ENCODE data around the gene DMAC1.
A peak's percentile ranks its signal among the peaks of the same experiment; 100 is the strongest.

The DMAC1 gene

DNA sequence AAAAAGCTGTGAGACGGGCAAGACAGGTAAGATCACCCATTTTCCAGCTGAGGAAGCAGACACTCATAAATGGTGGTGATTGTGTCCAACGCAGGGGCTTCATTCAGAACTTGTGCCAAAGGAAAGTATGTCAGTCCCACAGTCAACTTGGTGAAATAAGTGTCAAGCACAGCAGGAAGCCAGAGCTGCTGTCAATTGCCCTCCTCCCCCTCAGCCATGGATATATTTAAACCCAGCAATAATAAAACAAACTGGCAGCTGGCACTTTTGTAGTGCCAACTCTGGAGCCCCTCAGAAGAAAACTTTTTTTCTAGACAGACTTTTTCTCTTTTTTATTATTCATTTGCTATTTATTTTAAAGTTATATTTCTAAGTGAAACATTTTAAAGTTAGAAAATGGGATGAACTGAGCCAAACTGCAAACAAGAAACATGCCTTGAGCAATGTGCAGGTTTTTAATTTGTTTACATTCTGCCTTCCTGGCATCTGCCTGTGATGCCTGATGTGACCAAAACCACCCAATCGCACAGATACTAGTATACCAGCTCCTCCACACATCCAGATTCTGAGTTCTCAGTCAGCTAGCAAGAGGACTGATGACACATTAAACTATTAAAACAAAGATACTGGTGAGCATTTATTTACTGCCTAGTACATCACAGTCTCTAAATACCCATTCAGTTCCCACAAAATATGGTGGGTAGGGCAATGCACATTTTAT, 17.0 kb downstream of the DMAC1 start:
- DNase-seq, result no peak

DNA sequence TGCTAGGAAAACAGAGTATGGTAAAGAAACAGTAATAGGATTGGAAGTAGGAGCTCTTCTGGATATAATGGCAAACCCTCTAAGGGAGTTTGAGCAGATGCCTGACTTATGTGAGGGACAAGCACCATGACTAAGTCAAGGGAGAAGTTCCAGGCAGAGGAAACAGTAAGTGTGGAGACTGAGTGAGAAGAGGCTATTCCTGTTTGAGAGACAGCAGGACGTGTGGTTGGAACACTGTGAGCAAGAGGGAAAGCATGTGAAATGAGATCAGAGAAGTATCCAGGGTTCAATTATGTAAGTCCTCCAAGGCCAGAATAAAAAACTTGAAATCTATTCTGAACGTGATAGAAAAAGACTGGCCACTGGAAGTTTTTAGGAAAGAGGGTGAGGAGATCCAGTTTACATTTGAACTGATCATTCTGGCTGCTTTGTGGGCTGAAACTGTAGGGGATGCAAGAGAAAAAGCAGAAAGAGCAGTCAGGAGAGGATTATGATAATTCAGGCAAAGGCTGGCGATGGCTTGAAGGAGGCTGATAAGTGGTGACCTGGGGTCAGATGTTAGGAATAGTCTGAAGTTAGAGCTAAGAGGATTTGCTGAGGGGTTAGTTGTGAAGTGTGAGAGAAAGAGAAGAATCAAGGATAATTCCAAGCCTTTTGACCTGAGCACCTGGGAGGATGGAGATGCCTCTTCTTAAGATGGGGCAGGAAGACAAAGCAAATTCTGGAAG, 19.2 kb downstream of the DMAC1 start:
- no peak for DNase-seq

DNA sequence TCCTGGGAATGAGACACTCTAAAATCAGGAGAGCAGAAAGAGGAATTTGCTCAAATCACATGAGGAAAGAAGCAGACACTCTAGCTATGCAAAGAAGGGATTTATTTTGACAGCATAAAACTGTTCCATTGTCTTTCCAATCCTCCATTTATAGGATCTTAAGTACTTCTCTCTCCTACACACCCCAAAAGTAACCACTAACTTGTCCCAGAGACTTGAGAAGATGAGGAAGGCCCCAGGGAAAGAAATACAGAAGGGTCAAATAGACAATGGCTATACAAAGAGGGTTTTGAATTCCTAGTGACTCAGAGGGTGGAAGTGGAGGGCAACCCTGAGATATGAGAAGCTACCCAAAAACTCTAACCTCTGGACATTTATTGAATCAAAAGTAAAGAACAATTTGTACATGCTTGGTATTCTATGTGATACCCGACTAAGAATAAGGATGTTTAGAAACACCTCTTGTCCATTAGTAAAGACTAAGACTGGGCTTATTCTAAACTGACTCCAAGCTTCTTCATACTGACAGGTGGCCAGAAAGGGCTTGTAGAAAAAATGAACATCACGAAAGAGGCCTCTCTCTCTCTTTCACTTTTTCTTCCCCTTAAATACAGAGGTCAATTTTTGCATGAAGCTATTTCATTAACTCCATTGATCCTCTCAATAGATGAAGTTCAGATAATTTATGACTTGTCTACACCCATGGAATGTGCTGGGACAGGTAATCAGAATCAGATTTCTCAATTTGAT, 20.6 kb downstream of the DMAC1 start:
- DNase-seq, result no peak

- DNase-seq, result no peak
Observed at GRCh38 chr9:7777771-7778170, 21.8 kb downstream of the DMAC1 start.

GRCh38 chr9:7770111-7770510, 29.5 kb downstream of the DMAC1 start:
- DNase-seq, result no peak

GRCh38 chr9:7762600-7762999, 37.0 kb downstream of the DMAC1 start:
- DNase-seq, result no peak

DNA sequence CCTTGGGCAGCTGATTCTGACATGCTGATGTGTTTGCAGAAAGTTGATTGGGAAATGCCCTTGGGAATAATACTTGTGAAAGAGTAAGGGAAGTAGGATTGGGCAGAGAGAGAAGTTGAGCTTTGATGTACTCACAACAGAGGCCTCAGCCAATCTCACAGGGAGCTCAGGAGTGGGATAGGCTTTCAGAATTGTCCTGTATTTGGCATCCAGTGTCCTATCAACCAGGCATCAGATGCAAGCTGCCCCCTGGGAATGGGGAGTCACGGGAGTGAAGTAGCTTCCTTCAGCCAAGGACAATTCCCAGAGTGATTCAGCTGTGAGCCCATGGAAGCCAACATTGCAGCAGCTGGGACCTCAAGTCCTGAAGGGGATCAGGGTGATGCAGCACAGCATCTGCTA, 39.6 kb downstream of the DMAC1 start:
- DNase-seq, result no peak

DNA sequence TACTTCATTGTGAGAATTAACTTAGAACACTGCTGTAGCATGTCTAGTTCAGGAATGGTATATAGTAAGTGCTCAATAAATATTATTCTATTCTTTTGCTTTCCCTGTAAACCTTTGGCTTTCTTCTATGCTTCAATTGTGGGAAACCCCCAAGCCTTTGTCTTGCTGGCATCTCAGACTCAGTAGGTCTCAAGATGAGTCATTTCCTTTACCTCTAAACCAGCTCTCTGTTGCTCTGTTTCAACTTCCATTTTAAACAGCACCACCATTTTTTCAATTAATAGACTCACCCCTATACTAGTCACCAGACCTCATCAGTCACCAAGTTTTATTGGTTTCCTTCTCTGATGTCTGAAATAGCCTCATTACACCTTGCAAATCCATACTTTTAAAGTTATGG, 43.5 kb downstream of the DMAC1 start:
- peak; percentile 18 for DNase-seq

DNA sequence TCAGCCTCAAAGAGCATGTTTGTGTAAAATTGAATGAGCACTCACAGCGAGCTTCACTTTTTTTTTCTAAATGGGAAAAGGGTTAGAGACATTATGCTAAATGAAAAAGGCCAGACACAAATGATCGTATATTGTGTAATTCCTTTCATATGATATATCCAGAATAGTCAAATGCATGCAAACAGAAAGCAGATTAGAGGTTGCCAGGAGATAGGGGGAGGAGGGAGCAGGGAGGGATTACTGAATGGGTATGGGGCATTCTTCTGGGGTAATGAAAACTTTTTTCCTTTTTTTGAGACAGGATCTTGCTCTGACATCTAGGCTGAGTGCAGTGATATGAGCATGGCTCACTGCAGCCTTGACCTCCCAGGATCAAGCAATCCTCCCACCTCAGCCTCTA, 47.1 kb downstream of the DMAC1 start:
- DNase-seq, result no peak
